CD4-positive, alpha-beta T cell (primary cell): ENCODE measurements around the gene PWWP2B. TPM values are rescaled to one million over a fixed set of nuclear protein-coding genes. Genes with fewer than 3 reads are reported as not detected.

Experiments used
- ATAC-seq: fragments of 200-7000 bp; cut with Tn5 transposase; one replicate; pipeline ENCODE4 v1.10.0; 2022; ENCODE audit warnings: mild to moderate bottlenecking; ENCODE audit not compliant: poor library complexity
- CTCF ChIA-PET: fragments of 350-600 bp; sonication (Branson Sonifier 250); formaldehyde crosslinking; loops from one replicate; lab custom pipeline; 2021; ENCODE audit warnings: antibody characterized with exemption, inconsistent platforms; lab: Charles Lee
- POLR2A ChIA-PET: fragments of 350-600 bp; sonication (Branson Sonifier 250); formaldehyde crosslinking; loops from one replicate; lab custom pipeline; 2021; ENCODE audit warnings: antibody characterized with exemption, inconsistent platforms; lab: Charles Lee
- DNase-seq, 14 experiments: peaks; one replicate each; pipeline ENCODE4 v3.0.0-alpha.2; 2013 to 2020; ENCODE audit warnings: mixed read lengths in 2 of 14
- H3K27ac ChIP-seq, 2 donors: one replicate each; pipeline versions ENCODE4 v1.5.1 to v1.7.0; 2013; ENCODE audit warnings: low read length in 2 of 2, low read depth in 1 of 2, mild to moderate bottlenecking in 1 of 2
- H3K27me3 ChIP-seq, 2 experiments: 1 replicate in 1 of 2; 2 replicates in 1 of 2; pipeline versions ENCODE4 v1.6.1 to v1.7.0; 2013; ENCODE audit warnings: low read length in 2 of 2, control low read depth in 1 of 2, mild to moderate bottlenecking in 1 of 2, moderate library complexity in 1 of 2; ENCODE audit not compliant: insufficient read depth in 2 of 2, control insufficient read depth in 1 of 2
- H3K36me3 ChIP-seq: one replicate; pipeline ENCODE4 v1.6.1; 2013; ENCODE audit warnings: low read length, control low read depth; ENCODE audit not compliant: insufficient read depth
- H3K4me1 ChIP-seq: one replicate; pipeline ENCODE4 v1.6.1; 2013; ENCODE audit warnings: low read length, control low read depth; ENCODE audit not compliant: insufficient read depth
- H3K4me3 ChIP-seq: one replicate; pipeline ENCODE4 v1.5.1; 2013; ENCODE audit warnings: mild to moderate bottlenecking, low read length, moderate library complexity
- H3K9me3 ChIP-seq, 2 experiments: 1 replicate in 1 of 2; 2 replicates in 1 of 2; pipeline versions ENCODE4 v1.6.1 to v1.7.0; 2013; ENCODE audit warnings: low read length in 2 of 2, mild to moderate bottlenecking in 2 of 2, control low read depth in 1 of 2, moderate library complexity in 1 of 2; ENCODE audit not compliant: control insufficient read depth in 1 of 2, insufficient read depth in 1 of 2
- H3K27ac Mint-ChIP-seq: one replicate; pipeline ENCODE4 v1.8.0; 2020; ENCODE audit warnings: mixed read lengths
- H3K27me3 Mint-ChIP-seq: one replicate; pipeline ENCODE4 v1.8.0; 2021; ENCODE audit warnings: mixed read lengths
- H3K36me3 Mint-ChIP-seq: one replicate; pipeline ENCODE4 v1.8.0; 2021; ENCODE audit warnings: low read depth, mixed read lengths
- H3K4me1 Mint-ChIP-seq: one replicate; pipeline ENCODE4 v1.8.0; 2021; ENCODE audit warnings: low read depth, mixed read lengths
- H3K4me3 Mint-ChIP-seq: one replicate; pipeline ENCODE4 v1.8.0; 2020; ENCODE audit warnings: mild to moderate bottlenecking, mixed read lengths
- H3K9me3 Mint-ChIP-seq: one replicate; pipeline ENCODE4 v1.8.0; 2020; ENCODE audit warnings: mixed read lengths
- intact Hi-C, 2 experiments: fragments of 100-400 bp; cut with DNase I in 1 of 2; cut with micrococcal nuclease in 1 of 2; formaldehyde crosslinking; loops; one replicate each; pipeline versions ENCODE4 v1.15.1 to v1.9.0; 2023 to 2025; cut with DNase I, micrococcal nuclease
- total RNA-seq, 174 experiments: library from RNA in 2 of 174; stranded (reverse) in 2 of 174; gene quantifications; one replicate each; pipeline ENCODE4 v1.2.3 and lab custom pipeline; 2021 to 2026
- TF ChIP-seq, protein P1 (sequence below): fragments of 200-600 bp; IDR thresholded peaks from one replicate; pipeline ENCODE4 v1.8.0; 2022; ENCODE audit warnings: antibody characterized with exemption, mild to moderate bottlenecking

The PWWP2B gene
- total RNA-seq, 2 experiments from 2014 or later = 19.2 to 19.6 TPM

GRCh38 chr10:132423966-132424861 lies 27.2 kb downstream of the PWWP2B start:
- no peak overlapping the region for H3K4me3 Mint-ChIP-seq
- TF ChIP-seq, protein P1, sequence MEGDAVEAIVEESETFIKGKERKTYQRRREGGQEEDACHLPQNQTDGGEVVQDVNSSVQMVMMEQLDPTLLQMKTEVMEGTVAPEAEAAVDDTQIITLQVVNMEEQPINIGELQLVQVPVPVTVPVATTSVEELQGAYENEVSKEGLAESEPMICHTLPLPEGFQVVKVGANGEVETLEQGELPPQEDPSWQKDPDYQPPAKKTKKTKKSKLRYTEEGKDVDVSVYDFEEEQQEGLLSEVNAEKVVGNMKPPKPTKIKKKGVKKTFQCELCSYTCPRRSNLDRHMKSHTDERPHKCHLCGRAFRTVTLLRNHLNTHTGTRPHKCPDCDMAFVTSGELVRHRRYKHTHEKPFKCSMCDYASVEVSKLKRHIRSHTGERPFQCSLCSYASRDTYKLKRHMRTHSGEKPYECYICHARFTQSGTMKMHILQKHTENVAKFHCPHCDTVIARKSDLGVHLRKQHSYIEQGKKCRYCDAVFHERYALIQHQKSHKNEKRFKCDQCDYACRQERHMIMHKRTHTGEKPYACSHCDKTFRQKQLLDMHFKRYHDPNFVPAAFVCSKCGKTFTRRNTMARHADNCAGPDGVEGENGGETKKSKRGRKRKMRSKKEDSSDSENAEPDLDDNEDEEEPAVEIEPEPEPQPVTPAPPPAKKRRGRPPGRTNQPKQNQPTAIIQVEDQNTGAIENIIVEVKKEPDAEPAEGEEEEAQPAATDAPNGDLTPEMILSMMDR = no peak
- Histone ChIP-seq H3K4me1 (peaks cover 40% of the 10 kb centered on the region), H3K27me3 (no peaks in the 10 kb centered on the region), H3K27ac (no peak overlapping the region), H3K9me3 (peaks cover 0 to 10% of the 10 kb centered on the region in 2 experiments), H3K36me3 (no peaks in the 10 kb centered on the region), H3K4me3 (no peak overlapping the region)
- intact Hi-C loops = no loop called here
- ChIA-PET POLR2A (no interaction called here), CTCF (no interaction called here)
- no peaks in the 10 kb centered on the region for H3K27me3 Mint-ChIP-seq
- H3K27ac Mint-ChIP-seq = no peak overlapping the region
- peaks cover 23% of the 10 kb centered on the region for H3K4me1 Mint-ChIP-seq
- H3K9me3 Mint-ChIP-seq = no peaks in the 10 kb centered on the region
- ATAC-seq (no peak), DNase-seq (no peak)
- H3K36me3 Mint-ChIP-seq = no peaks in the 10 kb centered on the region

DNA sequence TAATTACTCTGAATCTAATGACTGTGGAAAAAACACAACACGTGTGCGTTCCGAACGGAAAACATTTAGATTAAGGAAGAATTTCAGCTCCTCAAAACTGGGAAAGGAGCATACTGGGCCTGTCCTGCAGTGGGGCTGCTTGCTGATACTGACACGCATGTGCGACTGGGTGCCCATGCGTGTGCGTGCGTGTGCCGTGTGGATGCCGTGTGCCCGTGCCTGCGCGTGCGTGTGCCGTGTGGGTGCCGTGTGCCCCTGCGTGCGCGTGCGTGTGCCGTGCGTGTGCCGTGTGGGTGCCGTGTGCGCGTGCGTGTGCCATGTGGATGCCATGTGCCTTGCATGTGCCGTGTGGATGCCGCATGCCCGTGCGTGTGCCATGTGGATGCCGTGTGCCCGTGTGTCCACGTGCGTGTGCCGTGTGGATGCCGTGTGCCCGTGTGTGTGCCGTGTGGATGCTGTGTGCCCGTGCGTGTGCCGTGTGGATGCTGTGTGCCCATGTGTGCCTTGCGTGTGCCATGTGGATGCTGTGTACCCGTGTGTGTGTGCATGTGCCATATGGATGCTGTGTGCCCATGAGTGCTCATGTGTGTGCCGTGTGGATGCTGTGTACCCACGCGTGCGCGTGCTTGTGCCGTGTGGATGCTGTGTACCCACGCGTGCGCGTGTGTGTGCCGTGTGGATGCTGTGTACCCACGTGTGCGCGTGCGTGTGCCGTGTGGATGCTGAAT lies 28.2 kb downstream of the PWWP2B start:
- H3K4me3 Mint-ChIP-seq = no peak overlapping the region
- POLR2A ChIA-PET = no interaction called here
- Histone ChIP-seq H3K4me1 (peaks cover 37% of the 10 kb centered on the region), H3K4me3 (no peak overlapping the region), H3K36me3 (no peaks in the 10 kb centered on the region), H3K27ac (no peak overlapping the region), H3K27me3 (no peaks in the 10 kb centered on the region), H3K9me3 (peaks cover 0 to 10% of the 10 kb centered on the region in 2 experiments)
- H3K9me3 Mint-ChIP-seq = no peaks in the 10 kb centered on the region
- H3K27me3 Mint-ChIP-seq = no peaks in the 10 kb centered on the region
- H3K4me1 Mint-ChIP-seq = peaks cover 22% of the 10 kb centered on the region
- H3K36me3 Mint-ChIP-seq = no peaks in the 10 kb centered on the region
- CTCF ChIA-PET = no interaction called here
- no peak overlapping the region for H3K27ac Mint-ChIP-seq
- DNase-seq = no peak
- ATAC-seq = no peak
- intact Hi-C loops = no loop called here
- TF ChIP-seq, protein P1 = no peak

- H3K27ac Mint-ChIP-seq = no peak overlapping the region
- Histone ChIP-seq H3K4me1 (peaks cover 32% of the 10 kb centered on the region), H3K27ac (no peak overlapping the region), H3K36me3 (no peaks in the 10 kb centered on the region), H3K27me3 (no peaks in the 10 kb centered on the region), H3K4me3 (no peak overlapping the region), H3K9me3 (peaks cover 0 to 10% of the 10 kb centered on the region in 2 experiments)
- ATAC-seq = no peak
- CTCF ChIA-PET = no interaction called here
- no peak overlapping the region for H3K4me3 Mint-ChIP-seq
- no peaks in the 10 kb centered on the region for H3K27me3 Mint-ChIP-seq
- H3K4me1 Mint-ChIP-seq = peaks cover 21% of the 10 kb centered on the region
- intact Hi-C loops = no loop called here
- TF ChIP-seq, protein P1 = no peak
- no peaks in the 10 kb centered on the region for H3K9me3 Mint-ChIP-seq
- no peaks in the 10 kb centered on the region for H3K36me3 Mint-ChIP-seq
- POLR2A ChIA-PET = no interaction called here
- DNase-seq = no peak
These were observed 28.8 kb downstream of the PWWP2B start for GRCh38 chr10:132425757-132426155.
